Hematopoietic multipotent progenitor cell treated with erythropoietin and hydrocortisone succinate and interleukin-3 and kit ligand, for 17 days (in vitro differentiated cells): ENCODE data around the gene ITIH5.

ENCODE experiments used
- DNase-seq: peaks from one replicate; pipeline ENCODE4 v3.0.0-alpha.2; 2015; ENCODE audit warnings: low spot score

ITIH5 gene

DNA sequence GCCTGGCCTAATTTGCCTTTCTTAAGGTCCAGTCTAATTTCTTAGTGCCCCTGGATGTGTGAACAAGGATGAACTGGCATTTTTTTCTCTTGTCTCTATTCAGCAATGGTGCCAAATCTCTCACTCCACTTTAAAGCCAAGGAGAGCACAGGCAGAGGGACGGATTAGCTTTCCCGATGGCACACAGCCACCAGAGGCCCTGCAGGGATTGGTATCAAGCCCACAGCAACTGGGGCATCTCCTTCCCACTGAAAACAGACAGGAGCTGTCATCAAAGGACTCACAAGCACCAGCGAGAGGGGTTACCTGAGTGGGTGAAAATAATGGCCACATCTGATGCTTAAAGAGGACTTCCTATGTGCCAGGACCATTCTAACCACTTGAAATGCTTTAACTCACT is 83.1 kb downstream of the ITIH5 start:
- DNase-seq, result no peak

GRCh38 chr10:7580520-7580919 is 86.2 kb downstream of the ITIH5 start:
- DNase-seq, result no peak

DNA sequence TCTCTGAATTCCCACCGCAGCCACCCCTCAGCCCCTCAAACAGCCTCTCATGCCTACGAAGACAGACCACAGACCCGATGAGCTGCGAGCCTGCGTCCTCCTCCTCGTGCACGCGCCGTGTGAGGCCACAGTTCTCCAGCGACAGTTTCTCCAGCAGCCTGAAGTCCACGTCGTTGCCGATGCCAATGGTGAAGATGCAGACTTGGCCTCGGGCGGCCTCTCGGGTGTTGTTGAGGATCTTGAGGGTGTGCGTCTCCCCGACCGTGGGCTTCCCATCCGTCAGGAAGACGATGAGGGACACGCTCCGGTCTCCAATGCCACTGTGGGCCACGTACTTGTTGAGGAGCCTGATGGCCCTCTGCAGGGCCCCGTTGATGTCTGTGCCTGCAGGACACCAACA is 87.1 kb downstream of the ITIH5 start:
- DNase-seq, result no peak

DNA sequence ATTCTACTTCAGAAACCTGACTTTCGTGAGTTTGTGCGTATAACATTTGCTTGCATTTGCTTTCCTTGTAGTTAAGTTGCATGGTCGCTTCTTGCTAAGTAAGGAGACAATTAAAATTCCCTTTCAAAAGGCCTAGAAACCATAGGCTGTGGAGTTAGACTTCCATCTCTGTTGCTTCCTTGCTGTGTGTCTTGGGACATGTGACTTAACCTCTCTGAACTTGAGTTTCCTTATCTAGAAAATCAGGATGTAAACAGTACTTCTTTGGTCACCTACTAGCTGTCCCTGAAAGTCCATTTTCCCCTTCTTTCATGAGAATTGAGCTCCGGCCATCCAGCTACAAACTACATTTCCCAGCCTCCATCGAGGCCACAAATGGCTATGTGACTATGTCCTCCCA is 89.2 kb downstream of the ITIH5 start:
- DNase-seq, result no peak

- no peak for DNase-seq
These were observed 89.6 kb downstream of the ITIH5 start for GRCh38 chr10:7577176-7577575.

- DNase-seq, result no peak
These were observed 90.4 kb downstream of the ITIH5 start for GRCh38 chr10:7576340-7576739.

DNA sequence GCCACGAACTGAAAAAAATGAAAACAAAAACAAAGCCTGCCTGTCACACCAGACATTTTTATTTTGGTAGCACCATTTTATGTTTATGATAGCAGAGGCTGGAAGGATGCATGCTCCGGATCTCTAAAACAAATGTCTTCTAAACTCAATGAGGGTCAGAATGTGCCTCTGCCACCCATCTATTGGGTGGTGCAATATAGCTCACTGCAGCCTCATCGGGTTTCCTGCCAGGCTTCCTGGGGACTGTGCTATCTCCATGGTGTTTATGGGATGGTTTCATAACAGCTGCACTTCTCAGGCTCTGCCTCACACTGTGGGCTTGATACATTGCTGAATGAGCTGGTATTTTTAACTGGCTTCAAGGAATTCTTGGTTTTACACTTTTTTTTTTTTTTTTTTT is 94.4 kb downstream of the ITIH5 start:
- no peak for DNase-seq

DNA sequence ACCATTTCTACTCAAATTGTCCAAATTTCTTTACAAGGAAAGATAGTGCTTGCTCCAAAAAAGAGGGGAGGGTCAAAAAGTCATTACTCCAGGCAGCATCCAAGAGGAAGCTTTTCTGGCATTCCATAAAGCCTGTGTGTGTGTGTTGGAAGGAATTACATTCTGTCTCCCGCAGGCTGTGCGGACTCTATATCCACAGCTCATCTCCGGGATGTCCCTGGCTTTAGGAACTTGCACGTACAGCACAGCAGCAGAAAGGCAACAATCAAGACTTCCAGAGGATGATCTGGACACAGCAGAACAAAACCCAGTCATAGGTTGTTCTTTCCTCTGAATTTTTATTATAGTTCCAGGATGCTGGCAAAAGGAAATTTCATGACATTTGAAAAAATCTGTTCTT is 94.8 kb downstream of the ITIH5 start:
- DNase-seq, result no peak

DNA sequence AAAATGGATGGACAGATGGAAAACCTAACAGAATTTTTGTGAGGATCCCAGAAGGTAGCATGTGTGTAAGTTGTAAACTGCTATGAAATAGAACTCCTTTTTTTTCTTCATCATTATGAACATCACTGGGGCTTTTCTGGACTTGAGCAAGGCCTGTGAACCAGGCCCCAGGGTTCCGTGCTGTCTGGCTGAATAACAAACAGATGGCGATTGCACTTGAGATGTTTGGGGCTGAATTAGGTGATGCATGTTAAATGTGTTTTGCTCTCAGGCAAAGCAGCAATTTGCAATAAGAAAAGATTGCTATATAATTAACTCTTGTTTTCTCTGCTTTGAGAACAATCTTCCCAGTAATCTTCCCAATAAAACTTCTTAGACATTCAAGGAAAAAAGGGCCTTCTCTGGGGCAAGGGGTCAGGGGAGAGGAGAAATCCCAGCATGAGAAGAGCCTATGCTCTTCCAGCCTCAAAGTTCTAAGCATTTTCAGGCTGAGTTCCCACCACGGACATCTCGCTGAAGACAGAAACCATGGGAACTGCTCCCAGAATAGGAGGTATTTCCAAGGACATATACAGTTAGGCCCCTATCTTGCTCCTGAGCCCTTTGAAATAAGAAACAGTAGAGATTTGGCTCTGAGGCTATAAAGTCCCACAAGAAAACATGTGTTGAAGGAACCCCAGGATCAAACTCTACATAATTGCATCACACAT is 98.7 kb downstream of the ITIH5 start:
- DNase-seq, result no peak

GRCh38 chr10:7566891-7567290 is 99.9 kb downstream of the ITIH5 start:
- no peak for DNase-seq

- no peak for DNase-seq
These were observed 100.9 kb downstream of the ITIH5 start for GRCh38 chr10:7565871-7566270.

DNA sequence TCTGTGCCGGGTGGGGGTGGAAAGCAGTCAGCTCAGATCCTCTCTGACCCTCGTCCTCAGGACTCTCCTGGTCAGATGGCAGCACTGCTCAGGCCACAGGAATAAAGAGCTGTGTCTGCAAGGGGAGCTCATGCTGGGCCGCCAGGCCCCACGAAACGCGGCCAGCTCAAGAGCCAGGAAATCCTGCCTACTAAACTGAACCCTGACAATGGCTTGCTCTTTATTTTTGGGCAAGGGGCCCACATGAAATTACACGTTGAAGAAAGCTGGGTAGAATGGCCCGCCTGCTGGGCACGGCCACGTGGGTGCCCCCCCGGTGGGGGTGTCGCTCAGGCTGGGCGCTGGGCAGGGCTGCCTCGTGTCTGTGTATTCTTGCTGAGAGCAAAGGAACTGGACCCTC is 103.0 kb downstream of the ITIH5 start:
- no peak for DNase-seq

GRCh38 chr10:7563368-7563767 is 103.4 kb downstream of the ITIH5 start:
- no peak for DNase-seq

DNA sequence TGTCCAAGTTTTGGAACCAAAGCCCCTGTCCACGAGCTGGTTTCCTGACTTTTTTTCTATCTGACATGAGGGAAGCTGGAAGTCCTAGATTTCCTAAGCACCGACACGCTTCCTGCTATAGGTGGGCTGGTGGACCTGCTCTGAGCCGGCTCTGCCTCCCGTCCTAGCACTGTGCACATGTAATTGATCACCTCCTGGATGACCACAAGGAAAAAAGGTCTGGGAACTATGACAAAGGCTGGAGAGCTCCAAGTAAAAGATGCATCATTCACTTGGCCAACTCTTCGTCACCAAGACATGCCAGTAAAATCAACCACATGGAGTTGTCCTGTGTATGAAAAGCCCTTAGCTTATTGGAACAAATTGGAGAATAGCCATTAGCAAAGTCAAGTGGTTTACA is 104.8 kb downstream of the ITIH5 start:
- no peak for DNase-seq

GRCh38 chr10:7561216-7561893 is 105.4 kb downstream of the ITIH5 start:
- no peak for DNase-seq

GRCh38 chr10:7560519-7560918 is 106.2 kb downstream of the ITIH5 start:
- no peak for DNase-seq

- DNase-seq, result no peak
These were observed 107.4 kb downstream of the ITIH5 start for GRCh38 chr10:7559386-7559785.

DNA sequence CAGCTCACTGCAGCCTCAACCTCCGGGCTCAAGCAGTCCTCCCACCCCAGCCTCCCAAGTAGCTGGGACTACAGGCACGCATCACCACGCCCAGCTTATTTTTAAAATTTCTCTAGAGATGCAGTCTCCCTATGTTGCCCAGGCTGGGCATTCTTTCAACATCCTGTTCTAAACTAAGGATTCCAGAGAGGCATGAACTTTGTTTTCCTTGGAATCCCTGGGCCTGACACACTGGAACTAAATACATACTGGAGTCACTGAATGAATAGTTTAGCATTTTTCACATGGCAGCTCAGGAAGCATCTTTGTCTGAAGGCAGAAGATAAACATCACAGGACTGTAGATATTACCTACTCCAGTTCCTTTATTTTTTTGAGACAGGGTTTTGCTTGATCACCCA is 108.7 kb downstream of the ITIH5 start:
- no peak for DNase-seq

GRCh38 chr10:7553531-7553930 is 113.2 kb downstream of the ITIH5 start:
- DNase-seq, result no peak

DNA sequence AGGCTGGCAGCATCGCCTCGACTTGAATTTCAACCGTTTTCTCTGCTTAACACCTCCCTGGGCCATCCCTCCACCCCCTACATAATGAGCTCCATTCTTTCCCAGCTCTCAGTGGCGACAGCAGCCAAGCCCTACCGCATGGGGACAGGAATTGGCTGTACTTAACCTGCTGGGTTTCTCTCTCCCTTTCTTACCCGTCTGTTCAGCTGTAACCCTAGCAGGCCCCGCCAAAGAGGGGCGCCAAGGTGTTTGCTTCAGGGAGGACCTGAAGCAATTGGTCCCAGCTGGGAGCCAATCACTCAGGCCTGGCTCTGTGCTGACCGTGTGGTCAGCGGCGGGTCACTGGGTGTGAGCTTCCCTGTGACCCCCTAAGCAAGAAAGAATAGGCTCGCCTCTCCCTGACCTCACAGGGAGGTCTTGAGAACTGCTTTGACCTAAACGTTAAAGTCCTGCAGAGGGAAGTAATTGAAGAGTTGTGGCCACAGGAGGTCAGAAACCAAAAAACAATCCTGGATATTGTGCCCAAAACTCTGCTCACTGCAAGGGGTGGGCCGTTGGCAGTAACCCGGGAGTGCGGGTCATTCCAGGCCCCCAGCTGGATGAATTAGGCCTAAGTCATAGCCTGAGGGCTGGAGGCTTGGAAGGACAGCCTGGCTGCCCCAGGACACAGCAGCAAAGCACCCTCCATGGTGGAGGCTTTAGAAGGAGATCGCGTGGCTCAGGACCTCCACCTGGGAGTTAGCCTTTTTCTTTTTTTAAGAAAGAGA is 114.6 kb downstream of the ITIH5 start:
- no peak for DNase-seq

DNA sequence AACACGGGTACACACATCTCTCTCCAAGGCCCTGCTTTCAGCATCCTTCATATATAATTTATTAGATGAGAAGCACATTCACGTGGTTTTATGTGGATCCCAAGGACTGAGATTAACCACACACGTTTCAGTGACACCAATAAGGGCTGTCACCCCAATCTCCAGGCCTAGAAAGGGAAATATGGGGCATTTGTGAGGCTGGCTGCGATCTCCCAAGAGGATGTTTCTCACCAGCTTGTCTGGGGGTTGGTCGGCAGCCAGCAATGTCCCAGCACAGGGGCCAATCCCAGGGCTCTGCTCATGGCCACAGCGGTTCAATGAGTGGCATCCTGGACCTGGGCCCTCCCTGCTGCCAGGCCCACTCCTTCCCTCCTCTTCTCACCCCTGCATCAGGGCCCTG is 115.5 kb downstream of the ITIH5 start:
- no peak for DNase-seq

DNA sequence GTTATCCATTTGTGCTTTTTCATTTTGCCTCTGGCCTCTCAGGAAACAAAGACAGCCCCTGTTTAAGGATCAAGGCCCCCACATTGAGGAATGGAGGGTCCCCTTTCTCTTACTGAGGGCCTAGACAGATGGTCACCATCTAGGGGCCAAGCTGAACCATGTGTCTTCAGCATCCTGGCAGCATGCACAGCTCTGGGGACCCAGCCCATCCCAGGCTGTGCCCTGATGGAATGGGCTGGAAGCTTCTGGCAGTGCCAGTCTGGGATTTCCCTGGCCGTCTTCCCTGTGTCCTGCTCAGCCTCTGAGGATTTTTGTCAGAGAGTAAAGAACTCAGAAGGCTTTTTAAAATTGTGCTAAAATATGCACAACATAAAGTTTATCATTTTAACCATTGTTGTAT is 116.8 kb downstream of the ITIH5 start:
- DNase-seq, result no peak

GRCh38 chr10:7547829-7548228 is 118.9 kb downstream of the ITIH5 start:
- no peak for DNase-seq
